Upper lobe of left lung (tissue), 4 donors: Measurements from ENCODE around the gene C2orf80.

Experiments used
- EP300 ChIP-seq, 4 donors: sonication (generic); formaldehyde crosslinking; IDR thresholded peaks; one replicate each; pipeline ENCODE4 v1.5.1; 2017; ENCODE audit warnings: antibody characterized with exemption in 4 of 4, control low read depth in 2 of 4
- POLR2AphosphoS5 ChIP-seq, 2 donors: sonication (generic); formaldehyde crosslinking; IDR thresholded peaks; one replicate each; pipeline ENCODE4 v1.5.1; 2017; ENCODE audit warnings: antibody characterized with exemption in 2 of 2
- TF ChIP-seq, protein P1 (sequence below), 6 experiments: fragments of 450-650 bp in 4 of 6; fragments of 200-600 bp in 2 of 6; sonication (generic) in 2 of 6; IDR thresholded peaks; one replicate each; pipeline ENCODE4 v1.5.1; 2016 to 2019; ENCODE audit warnings: antibody characterized with exemption in 6 of 6

DNA sequence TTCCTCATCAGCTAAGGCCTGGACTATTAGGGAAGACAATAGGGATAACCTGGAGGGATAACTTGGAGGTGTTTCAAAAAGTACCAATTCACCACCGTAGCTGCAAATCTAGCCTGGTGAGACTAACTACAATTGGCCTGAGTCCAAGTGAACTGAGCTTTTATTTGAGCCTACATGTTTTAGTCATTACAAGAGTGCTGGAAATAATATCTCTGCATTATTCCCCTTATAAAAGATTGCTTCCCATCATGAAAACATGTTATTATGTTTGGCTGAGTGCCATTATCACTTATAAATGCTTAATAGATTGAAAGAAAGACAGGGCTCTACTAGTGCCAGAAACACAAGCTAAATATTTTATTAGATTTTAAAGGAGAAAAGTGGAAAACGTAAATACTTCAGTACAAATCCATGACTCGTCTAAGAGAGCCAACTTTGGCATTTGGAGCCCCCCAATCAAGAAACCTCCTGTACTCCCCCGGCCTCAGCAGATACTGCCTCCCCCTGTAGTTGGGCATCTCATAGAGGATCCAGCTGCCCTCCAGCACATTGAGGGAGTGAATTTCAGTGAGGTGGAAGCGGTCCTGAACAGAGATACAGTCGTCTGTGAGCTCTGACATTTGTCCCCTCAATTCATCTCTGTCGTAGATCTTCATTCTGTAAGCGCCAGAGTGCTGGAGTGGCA lies 47.4 kb downstream of the C2orf80 start:
- no peak for TF ChIP-seq POLR2AphosphoS5 (IDR thresholded peaks at IDR 0.05)
- TF ChIP-seq, protein P1, sequence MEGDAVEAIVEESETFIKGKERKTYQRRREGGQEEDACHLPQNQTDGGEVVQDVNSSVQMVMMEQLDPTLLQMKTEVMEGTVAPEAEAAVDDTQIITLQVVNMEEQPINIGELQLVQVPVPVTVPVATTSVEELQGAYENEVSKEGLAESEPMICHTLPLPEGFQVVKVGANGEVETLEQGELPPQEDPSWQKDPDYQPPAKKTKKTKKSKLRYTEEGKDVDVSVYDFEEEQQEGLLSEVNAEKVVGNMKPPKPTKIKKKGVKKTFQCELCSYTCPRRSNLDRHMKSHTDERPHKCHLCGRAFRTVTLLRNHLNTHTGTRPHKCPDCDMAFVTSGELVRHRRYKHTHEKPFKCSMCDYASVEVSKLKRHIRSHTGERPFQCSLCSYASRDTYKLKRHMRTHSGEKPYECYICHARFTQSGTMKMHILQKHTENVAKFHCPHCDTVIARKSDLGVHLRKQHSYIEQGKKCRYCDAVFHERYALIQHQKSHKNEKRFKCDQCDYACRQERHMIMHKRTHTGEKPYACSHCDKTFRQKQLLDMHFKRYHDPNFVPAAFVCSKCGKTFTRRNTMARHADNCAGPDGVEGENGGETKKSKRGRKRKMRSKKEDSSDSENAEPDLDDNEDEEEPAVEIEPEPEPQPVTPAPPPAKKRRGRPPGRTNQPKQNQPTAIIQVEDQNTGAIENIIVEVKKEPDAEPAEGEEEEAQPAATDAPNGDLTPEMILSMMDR (IDR thresholded peaks at IDR 0.05): no peak
- TF ChIP-seq EP300 (IDR thresholded peaks at IDR 0.05): no peak
